D721Med (cell line): Measurements from ENCODE around the gene PGM5.

Source experiments
- DNase-seq: peaks from one replicate; pipeline ENCODE4 v3.0.0; 2011; ENCODE audit warnings: low spot score; ENCODE audit not compliant: insufficient read length
- FAIRE-seq: peaks from 2 replicates; lab custom pipeline; 2011; peaks lifted over from hg19 to GRCh38; lab: Jason Lieb, UNC
- TF ChIP-seq, protein P1 (sequence below): IDR thresholded peaks from 2 replicates; pipeline ENCODE4 v1.5.1; 2012; ENCODE audit warnings: mild to moderate bottlenecking, control low read depth; ENCODE audit not compliant: insufficient read depth; ENCODE audit errors: missing control alignments

Gene PGM5

DNA sequence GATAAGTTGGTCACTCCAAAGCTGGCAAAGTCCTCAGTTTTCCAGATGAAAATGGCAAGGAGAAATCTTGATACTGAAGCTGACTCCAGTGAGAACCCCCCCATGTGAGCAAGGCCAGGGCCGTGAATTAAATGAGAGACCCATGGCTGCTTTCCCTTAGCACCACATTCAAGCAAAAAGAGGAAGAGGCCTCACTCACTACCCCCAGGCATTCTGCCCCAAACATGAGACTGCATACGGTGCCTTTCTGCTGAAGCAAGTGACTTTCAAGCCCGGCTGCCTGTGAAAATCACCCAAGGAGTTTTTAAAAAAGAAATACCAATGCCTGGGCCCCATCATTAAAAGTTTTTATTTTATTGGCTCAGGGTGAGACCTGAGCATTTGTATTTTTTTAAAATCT is 117.4 kb downstream of the PGM5 start:
- DNase-seq (no peak), FAIRE-seq (no peak)
- TF ChIP-seq, protein P1, sequence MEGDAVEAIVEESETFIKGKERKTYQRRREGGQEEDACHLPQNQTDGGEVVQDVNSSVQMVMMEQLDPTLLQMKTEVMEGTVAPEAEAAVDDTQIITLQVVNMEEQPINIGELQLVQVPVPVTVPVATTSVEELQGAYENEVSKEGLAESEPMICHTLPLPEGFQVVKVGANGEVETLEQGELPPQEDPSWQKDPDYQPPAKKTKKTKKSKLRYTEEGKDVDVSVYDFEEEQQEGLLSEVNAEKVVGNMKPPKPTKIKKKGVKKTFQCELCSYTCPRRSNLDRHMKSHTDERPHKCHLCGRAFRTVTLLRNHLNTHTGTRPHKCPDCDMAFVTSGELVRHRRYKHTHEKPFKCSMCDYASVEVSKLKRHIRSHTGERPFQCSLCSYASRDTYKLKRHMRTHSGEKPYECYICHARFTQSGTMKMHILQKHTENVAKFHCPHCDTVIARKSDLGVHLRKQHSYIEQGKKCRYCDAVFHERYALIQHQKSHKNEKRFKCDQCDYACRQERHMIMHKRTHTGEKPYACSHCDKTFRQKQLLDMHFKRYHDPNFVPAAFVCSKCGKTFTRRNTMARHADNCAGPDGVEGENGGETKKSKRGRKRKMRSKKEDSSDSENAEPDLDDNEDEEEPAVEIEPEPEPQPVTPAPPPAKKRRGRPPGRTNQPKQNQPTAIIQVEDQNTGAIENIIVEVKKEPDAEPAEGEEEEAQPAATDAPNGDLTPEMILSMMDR = no peak

DNA sequence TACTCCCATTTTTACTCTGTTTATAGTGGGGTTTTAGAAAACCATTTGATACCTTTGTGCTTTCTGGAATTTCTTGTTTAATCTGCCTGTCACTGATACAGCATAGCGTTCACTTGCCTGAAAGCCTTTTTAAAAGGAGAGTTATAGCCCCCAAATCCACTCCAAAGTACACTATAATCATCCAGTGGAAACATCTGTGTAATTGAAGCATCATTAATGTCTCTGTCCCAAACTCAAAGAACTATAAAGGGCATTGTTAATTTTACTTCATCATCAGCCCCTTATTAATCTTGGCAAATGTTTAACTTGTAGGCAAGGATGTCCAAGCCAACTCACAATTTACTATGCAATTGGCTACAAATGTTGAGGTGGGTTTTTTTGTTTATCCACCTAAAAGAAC is 120.0 kb downstream of the PGM5 start:
- TF ChIP-seq, protein P1 = no peak
- DNase-seq (no peak), FAIRE-seq (no peak)

DNA sequence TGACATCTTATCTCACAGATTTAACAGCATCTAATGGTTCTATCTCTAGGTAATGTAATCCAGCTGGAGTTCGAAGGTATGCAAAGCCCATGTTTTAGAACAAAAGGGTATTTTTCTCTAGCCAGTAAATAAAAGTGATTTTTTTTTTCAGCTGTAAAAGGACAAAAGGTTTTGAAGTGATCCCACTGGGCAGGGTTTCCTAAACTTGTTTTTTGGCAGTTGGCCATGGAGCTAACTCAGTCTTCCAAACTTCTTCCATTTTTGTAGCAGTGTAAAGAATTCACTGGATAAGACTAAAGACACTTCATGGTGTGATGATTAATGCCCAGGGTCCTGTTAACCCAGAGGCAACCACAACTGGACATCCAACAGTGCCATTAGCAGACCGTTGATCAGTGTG is 120.4 kb downstream of the PGM5 start:
- DNase-seq (no peak), FAIRE-seq (no peak)
- TF ChIP-seq, protein P1 = no peak

DNA sequence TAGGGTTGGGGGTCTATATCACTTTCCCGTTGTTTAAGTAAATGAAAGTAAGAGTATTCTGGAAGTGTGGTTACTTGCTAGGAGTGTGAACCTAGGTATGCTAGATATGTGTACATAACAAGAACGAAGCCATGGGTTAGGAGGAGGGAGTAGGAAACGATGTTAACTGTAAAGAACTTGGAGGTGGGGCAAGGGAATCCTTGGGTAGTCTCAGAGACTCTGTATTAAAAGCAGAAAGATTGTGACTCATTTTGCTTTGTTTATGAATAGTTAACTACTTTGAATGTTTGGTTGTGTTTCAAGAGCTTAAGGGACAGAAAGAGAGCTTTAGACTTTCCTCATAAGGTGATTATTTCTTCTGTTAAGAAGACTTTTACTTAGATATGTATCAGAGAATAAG is 124.4 kb downstream of the PGM5 start:
- DNase-seq = no peak
- no peak for FAIRE-seq
- TF ChIP-seq, protein P1 = no peak

DNA sequence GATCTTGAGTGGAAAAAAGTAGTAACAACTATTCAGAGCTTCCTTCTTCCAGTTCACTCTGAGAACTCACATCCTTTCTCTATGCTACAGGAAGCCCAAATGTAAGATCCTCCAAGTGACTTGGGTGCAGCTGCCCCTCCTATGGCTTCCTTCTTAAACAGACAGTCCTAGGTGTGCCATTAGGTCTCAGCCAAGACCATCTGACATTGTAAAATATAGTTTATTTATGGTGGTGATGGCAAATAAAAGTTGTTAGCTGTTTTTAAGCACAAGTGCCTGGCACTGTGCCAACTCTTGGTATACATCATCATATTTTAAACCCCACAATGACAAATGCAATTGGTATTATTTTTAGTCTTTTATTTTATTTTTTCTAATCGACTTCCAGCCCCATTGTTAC is 126.1 kb downstream of the PGM5 start:
- TF ChIP-seq, protein P1 = no peak
- DNase-seq = no peak
- FAIRE-seq = no peak

DNA sequence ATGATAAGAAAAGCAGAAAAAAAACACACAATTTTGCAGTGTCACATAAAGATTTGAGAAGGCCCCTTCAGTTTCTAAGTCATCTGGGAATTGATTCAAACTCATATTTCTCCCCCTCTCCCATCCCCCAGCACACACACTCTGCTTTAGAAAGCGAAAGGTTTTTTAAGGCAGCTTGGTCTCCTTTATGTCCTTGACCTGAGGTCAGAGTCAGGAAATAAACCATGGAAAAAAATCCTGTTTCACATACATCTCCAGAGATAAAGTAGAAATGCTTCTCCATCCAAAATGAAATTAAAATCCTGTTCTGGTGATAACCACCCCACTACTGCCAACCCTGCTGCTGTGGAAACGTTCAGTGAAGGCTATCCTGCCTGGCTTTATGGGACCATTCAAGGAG is 131.7 kb downstream of the PGM5 start:
- no peak for FAIRE-seq
- no peak for DNase-seq
- TF ChIP-seq, protein P1 = no peak

DNA sequence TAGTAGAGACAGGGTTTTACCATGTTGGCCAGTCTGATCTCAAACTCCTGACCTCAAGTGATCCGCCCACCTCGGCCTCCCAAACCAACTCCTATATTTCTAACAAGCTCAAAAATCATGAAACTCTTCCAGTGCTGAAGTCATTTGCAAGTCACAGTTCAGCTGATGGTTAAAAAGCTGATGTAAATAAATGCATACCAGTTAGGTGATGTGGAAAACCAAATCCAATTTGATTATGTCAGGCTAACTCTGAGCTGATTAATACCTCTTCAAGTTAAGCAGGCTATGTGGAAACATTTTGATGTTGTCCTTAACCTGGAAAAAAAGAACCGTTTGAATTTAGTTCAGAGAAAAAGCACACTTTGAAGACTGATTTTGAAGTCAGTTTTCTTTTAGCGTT is 133.2 kb downstream of the PGM5 start:
- DNase-seq = no peak
- FAIRE-seq = no peak
- TF ChIP-seq, protein P1 = no peak
